Measurements from ENCODE around the gene BEST1. TPM values are rescaled to one million over a fixed set of nuclear protein-coding genes. Genes with fewer than 3 reads are reported as not detected.
A peak's percentile ranks its signal among the peaks of the same experiment; 100 is the strongest.

BEST1 gene
- total and polyA plus RNA-seq, 2 of the 13 experiments (the other 11 are each of a cell fraction or from before 2014, with no cell fraction given), result 0.09 to 0.65 TPM

DNA sequence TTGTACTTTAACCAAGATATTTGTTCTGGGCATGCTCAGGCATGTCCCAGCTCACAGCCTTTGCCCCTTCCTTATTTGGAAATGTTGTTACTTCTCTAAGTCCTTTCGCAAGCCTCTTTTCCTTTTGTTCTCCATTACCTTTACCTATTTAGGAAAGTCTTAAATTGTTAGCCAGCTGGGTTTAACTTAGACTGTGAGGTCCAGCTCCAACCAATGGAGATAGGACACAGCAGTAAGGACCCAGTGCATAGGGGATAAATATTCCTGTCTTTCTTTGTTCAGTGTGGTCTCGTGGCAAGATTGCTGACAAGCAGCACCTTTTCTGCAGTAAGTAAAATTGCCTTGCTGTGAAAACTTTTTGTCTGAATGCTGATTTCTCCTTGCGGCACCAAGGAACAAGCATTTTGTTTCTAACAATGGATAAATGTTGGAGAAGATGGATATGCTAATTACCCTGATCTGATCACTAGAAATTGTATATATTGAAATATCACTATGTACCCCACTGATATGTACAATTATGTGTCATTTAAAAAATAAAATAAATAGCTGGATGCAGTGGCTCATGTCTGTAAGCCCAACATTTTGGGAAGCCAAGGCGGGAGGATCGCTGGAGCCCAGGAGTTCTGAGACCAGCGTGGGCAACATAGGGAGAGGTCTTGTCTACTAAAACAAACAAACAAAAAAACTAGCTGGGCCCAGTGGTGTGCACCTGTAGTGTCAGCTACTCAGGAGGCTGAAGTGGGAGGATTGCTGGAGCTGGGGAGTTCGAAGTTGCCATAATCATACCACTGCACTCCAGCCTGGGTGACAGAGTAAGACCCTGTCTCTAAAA lies 49.2 kb downstream of the BEST1 start (continued):
- TF ChIP-seq, protein P1, sequence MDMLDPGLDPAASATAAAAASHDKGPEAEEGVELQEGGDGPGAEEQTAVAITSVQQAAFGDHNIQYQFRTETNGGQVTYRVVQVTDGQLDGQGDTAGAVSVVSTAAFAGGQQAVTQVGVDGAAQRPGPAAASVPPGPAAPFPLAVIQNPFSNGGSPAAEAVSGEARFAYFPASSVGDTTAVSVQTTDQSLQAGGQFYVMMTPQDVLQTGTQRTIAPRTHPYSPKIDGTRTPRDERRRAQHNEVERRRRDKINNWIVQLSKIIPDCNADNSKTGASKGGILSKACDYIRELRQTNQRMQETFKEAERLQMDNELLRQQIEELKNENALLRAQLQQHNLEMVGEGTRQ (IDR thresholded peaks at IDR 0.05; ENCODE audit: low read depth, low read length), result no peak
- TF ChIP-seq, protein P1 (CRISPR knock-in tag; IDR thresholded peaks at IDR 0.05; ENCODE audit: borderline replicate concordance), result peak; percentile 57; the same call in 1 of the 2 replicates
- TF ChIP-seq ZNF614 (CRISPR knock-in tag; IDR thresholded peaks at IDR 0.05; ENCODE audit: borderline replicate concordance), result peak; percentile 58; the same call in 1 of the 2 replicates
- 0 out of 2 replicates have a peak, but pooled peaks have one; percentile 11 for TF ChIP-seq RXRB (CRISPR knock-in tag; IDR thresholded peaks at IDR 0.05; ENCODE audit: borderline replicate concordance)
- peak; percentile 99 for TF ChIP-seq ZNF562 (CRISPR knock-in tag; IDR thresholded peaks at IDR 0.05; ENCODE audit: borderline replicate concordance)
- TF ChIP-seq, protein P2, sequence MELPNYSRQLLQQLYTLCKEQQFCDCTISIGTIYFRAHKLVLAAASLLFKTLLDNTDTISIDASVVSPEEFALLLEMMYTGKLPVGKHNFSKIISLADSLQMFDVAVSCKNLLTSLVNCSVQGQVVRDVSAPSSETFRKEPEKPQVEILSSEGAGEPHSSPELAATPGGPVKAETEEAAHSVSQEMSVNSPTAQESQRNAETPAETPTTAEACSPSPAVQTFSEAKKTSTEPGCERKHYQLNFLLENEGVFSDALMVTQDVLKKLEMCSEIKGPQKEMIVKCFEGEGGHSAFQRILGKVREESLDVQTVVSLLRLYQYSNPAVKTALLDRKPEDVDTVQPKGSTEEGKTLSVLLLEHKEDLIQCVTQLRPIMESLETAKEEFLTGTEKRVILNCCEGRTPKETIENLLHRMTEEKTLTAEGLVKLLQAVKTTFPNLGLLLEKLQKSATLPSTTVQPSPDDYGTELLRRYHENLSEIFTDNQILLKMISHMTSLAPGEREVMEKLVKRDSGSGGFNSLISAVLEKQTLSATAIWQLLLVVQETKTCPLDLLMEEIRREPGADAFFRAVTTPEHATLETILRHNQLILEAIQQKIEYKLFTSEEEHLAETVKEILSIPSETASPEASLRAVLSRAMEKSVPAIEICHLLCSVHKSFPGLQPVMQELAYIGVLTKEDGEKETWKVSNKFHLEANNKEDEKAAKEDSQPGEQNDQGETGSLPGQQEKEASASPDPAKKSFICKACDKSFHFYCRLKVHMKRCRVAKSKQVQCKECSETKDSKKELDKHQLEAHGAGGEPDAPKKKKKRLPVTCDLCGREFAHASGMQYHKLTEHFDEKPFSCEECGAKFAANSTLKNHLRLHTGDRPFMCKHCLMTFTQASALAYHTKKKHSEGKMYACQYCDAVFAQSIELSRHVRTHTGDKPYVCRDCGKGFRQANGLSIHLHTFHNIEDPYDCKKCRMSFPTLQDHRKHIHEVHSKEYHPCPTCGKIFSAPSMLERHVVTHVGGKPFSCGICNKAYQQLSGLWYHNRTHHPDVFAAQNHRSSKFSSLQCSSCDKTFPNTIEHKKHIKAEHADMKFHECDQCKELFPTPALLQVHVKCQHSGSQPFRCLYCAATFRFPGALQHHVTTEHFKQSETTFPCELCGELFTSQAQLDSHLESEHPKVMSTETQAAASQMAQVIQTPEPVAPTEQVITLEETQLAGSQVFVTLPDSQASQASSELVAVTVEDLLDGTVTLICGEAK (IDR thresholded peaks at IDR 0.05), result no peak
- TF ChIP-seq, protein P2 (CRISPR knock-in tag; IDR thresholded peaks at IDR 0.05), result no peak
- no peak for TF ChIP-seq TARDBP (CRISPR knock-in tag; IDR thresholded peaks at IDR 0.05)
- TF ChIP-seq, protein P3, sequence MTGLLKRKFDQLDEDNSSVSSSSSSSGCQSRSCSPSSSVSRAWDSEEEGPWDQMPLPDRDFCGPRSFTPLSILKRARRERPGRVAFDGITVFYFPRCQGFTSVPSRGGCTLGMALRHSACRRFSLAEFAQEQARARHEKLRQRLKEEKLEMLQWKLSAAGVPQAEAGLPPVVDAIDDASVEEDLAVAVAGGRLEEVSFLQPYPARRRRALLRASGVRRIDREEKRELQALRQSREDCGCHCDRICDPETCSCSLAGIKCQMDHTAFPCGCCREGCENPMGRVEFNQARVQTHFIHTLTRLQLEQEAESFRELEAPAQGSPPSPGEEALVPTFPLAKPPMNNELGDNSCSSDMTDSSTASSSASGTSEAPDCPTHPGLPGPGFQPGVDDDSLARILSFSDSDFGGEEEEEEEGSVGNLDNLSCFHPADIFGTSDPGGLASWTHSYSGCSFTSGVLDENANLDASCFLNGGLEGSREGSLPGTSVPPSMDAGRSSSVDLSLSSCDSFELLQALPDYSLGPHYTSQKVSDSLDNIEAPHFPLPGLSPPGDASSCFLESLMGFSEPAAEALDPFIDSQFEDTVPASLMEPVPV (CRISPR knock-in tag; IDR thresholded peaks at IDR 0.05), result no peak
- TF ChIP-seq MED1 (CRISPR knock-in tag; IDR thresholded peaks at IDR 0.05), result peak; percentile 68
- TF ChIP-seq ZNF292 (CRISPR knock-in tag; IDR thresholded peaks at IDR 0.05; ENCODE audit: borderline replicate concordance, low read depth), result no peak
- TF ChIP-seq, protein P4, sequence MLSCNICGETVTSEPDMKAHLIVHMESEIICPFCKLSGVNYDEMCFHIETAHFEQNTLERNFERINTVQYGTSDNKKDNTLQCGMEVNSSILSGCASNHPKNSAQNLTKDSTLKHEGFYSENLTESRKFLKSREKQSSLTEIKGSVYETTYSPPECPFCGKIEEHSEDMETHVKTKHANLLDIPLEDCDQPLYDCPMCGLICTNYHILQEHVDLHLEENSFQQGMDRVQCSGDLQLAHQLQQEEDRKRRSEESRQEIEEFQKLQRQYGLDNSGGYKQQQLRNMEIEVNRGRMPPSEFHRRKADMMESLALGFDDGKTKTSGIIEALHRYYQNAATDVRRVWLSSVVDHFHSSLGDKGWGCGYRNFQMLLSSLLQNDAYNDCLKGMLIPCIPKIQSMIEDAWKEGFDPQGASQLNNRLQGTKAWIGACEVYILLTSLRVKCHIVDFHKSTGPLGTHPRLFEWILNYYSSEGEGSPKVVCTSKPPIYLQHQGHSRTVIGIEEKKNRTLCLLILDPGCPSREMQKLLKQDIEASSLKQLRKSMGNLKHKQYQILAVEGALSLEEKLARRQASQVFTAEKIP (CRISPR knock-in tag; IDR thresholded peaks at IDR 0.05; ENCODE audit: borderline replicate concordance), result no peak
- TF ChIP-seq, protein P5, sequence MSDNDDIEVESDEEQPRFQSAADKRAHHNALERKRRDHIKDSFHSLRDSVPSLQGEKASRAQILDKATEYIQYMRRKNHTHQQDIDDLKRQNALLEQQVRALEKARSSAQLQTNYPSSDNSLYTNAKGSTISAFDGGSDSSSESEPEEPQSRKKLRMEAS (IDR thresholded peaks at IDR 0.05), result 0 out of 2 replicates have a peak, but pooled peaks have one; percentile 12
